HG02852 (cell line): Measurements from ENCODE around the gene CNTNAP2.

Experiments used
- ATAC-seq: cut with Tn5 transposase; IDR thresholded peaks from one replicate; pipeline ENCODE4 v1.9.1; 2021; ENCODE audit warnings: mild to moderate bottlenecking, moderate library complexity; ENCODE audit not compliant: unreplicated experiment

Gene CNTNAP2

DNA sequence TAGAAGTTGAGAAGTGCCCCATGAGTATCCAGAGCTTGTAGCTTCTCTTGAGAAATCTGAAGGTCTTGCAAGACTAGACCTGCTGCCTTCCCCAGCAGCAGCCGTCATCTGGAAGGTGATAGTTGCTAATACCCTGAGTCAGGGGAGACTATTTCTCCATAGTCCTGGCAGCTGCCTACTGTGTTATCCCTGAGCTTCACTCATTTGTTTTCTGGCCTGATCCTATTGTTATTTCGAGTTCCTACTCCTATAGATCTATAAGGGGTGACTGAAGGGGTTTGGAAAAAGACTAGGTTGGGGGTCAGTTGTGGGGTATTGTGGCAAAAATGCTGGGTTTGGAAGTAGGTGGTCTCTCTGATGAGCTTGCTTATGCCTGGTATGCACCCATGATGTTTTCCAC, 297.8 kb downstream of the CNTNAP2 start:
- no peak for ATAC-seq

DNA sequence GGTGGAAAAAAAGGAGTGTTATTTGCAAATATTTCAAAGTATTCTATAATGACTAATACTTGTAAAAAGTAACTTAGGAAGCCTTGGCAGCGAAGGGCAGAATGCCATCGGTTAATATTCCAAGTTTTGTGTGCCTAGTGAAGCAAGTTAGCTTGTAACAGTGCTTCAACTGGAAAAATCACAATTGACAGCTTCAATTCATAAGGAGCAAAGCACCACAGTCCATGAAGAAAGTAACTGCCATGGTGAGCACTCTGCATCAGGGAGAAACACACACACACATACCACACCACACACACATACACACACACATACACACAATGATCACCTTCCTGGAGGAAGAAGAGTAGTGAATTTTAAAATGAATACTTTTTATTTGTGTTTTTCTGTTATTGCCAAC, 298.3 kb downstream of the CNTNAP2 start:
- no peak for ATAC-seq

DNA sequence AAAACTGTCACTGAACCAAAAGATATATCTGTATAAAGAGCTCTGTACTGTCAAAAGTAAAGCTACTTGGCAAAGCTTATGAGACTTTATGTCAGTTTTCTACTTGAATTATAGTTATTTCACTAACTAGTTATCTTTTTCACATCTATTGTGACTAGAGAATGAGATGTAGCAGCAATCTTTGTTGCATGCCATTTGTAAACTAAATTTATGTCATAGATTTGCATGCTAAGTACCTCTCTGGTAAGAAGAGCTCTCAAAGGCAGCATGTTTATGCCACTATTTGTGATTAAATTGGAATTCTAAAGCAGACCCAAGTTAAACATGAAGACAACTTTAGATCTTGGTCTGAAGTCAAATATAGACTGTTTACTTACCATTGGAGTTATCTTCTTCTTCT, 300.6 kb downstream of the CNTNAP2 start:
- ATAC-seq: no peak

GRCh38 chr7:146423446-146423845, 306.8 kb downstream of the CNTNAP2 start:
- ATAC-seq: no peak

- no peak for ATAC-seq
Measured at GRCh38 chr7:146424084-146424483, 307.5 kb downstream of the CNTNAP2 start.

GRCh38 chr7:146433501-146433900, 316.9 kb downstream of the CNTNAP2 start:
- no peak for ATAC-seq

GRCh38 chr7:146443102-146443501, 326.5 kb downstream of the CNTNAP2 start:
- no peak for ATAC-seq

DNA sequence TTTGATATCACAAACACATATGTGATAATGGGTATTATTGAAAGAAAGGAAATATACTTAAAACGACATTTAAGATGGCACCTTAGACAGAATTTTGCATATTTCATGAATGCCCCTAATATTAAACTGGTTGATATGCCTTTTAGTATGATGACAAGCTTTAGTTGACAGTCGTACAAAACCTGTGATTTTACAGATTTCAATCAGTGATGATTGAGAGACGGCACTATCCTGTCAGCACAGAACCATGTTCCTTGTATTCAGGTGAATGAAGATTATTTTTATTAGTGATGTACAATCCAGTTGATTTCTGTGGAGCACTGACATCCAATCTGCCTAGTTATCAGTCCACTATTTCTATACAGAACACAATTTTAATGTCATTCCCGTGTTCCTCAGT, 333.0 kb downstream of the CNTNAP2 start:
- no peak for ATAC-seq

DNA sequence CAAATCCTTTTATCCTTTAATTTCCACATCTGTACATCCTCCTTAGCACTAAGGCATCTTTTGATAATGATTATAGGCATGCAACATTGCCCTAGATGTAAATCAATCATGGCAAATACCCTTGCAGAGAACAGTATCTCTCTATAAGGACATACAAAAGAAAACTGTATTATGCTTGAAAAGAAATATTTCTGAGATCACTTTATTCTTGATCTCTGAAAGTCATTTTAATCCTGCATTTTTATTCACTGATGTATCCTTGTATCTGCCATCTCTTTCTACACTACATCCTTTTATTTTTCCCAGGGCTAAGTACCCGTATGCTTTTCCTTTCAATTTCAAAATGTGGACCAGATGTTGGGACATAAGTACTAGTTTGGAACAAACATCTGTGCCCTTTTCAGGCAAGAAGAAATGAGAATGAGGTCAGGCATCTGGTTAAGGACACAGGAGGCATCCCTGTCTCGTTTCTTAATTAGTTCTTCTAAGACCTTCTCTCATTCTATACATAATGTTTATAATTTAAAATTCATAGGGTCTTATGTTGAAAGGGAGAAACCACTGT, 338.6 kb downstream of the CNTNAP2 start:
- ATAC-seq: no peak

DNA sequence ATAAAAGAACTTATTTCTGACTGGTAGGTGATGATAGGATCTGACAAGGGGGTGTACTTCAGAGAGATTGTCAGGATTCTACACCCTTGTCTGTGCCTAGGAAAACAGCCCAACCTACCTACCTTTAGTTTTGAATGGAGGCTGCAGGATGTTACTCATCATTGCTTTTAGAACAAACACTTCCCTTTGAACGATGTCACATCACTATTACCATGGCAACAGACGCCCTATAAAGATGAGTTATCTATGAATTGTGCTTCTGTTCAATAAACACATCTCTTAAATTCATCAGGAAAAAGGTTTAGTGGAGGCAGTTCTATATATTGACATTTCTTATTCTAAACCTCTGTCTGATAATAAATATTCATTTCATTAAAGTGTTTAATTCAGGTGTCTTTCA, 362.4 kb downstream of the CNTNAP2 start:
- ATAC-seq: no peak

GRCh38 chr7:146486519-146486918, 369.9 kb downstream of the CNTNAP2 start:
- ATAC-seq: no peak

- ATAC-seq: no peak
Measured at GRCh38 chr7:146492017-146492416, 375.4 kb downstream of the CNTNAP2 start.

DNA sequence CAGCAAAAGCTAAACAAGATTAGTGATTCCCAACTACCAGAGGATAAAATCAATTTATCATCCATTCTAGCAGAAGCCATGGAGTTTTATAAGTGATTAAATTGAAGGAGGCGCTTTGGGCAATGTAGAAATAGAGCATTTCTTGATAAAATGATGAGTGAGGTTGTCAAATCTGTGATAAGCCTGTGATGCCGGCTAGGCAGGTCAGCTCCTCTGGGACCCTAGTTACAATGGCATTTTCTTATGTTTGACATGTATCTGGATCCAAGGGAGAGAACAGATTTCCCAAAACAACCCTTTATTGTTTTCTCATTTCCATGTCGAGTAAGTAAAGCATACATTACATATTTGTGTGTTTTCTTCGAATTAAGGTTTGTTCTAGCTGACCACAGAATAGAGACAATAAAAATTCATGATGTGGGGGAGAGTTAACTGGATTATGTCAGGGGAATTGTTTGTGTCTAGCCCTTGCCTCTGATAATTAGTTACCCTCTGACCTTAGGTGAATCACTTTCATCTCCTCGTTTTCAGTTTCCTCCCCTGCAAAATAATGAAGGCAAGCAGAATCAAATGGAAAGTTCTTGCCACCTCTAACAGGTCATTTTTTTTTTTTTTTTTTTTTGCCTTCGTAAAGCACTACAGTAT, 378.5 kb downstream of the CNTNAP2 start:
- no peak for ATAC-seq

DNA sequence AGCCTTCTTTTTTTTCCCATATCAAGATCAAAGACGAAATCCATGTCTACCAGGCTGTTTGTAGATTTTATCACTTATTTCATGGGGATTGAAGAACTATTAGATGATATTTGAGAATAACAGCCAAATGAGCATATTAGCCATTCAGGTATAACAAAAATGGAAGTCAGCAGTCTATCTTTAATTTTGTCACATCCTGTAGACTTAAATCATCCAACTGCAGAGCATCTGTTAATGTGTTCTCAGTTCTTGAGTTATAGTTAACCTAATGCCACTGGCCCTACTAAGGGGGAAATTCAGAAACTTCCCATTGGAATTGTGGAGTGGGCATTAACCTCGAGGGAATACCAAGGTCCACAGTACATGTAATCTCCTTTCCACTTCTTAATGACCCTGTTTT, 380.1 kb downstream of the CNTNAP2 start:
- ATAC-seq: no peak

- ATAC-seq: no peak
Measured at GRCh38 chr7:146499970-146500369, 383.4 kb downstream of the CNTNAP2 start.

DNA sequence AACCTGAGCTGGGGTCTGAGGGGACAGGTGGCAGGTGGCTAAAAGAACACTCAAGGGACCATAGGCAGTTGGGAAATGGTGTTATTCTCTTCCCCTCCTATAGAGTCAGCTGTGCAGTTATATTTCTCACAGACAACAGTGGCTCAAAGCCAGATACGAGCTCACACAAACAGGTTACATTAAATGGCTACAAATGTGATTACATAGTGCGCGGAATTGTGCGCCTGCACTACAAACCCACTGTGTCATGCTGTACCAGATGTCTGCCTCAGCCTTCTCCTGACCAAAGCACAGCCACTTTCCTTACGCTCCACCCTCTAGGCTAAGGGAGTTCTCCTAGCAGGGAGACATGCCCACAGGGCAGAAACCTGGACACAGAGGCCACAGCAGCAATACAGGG, 387.2 kb downstream of the CNTNAP2 start:
- ATAC-seq: no peak

DNA sequence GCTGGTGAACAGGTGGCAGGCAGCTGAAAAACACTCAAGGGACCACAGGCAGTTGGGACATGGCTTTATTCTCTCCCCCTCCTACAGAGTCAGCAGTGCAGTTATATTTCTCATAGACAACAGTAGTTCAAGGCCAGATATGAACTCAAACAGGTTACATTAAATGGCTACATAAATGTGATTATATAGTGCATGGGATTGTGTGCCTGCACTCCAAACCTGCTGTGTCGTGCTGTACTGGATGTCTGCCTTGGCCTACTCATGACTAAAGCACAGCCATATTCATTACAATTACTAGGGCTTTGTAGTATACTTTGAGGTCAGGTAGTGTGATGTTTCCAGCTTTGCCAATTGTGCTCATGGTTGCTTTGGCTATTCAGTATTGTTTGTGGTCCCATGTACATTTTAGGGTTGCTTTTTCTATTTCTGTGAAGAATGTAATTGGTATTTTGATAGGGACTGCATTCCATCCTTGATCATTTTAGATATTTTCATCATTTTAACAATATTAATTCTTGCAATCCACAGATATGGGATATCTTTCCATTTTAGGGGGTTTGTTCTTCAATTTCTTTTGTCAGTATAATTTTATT, 393.6 kb downstream of the CNTNAP2 start:
- no peak for ATAC-seq

DNA sequence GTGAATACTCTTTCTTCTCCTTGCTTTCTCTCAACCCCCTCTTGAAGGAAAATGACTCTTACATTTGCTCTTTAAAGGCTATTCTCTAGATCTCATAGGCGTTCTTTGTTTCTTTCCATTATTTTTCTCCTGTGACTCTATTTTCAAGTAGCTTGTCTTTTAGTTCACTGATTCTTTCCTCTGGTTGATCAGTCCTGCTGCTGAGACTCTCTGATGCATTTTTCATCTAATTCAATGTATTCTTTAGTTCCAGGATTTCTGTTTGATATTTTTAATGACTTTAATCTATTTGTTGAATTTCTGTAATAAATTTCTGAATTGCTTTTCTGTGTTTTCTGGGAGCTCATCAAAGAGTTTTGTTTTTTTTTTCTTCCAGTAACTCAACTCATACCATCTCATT, 397.7 kb downstream of the CNTNAP2 start:
- ATAC-seq: no peak

- no peak for ATAC-seq
Measured at GRCh38 chr7:146528581-146528980, 412.0 kb downstream of the CNTNAP2 start.

GRCh38 chr7:146539836-146540235, 423.2 kb downstream of the CNTNAP2 start:
- no peak for ATAC-seq

DNA sequence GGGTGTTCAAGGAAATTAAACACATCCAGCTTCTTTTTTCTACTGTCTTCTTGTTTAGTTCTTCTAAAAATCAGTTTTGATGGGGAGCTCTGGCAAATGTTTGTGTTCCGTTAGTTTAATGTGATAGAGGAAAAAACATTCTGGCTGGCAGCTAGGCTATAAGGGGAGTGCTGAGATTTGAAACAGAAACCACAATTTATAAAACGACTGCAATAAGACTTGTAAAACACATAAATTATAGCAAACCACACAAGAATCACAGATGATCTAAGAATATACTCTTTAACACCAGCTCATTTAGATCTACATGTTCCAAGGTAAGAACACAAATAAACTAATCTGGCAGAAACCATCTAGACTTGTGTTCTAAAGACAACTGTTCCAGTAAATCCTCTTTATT, 425.5 kb downstream of the CNTNAP2 start:
- ATAC-seq: no peak

- ATAC-seq: no peak
Measured at GRCh38 chr7:146544748-146545147, 428.1 kb downstream of the CNTNAP2 start.

- no peak for ATAC-seq
Measured at GRCh38 chr7:146548816-146549215, 432.2 kb downstream of the CNTNAP2 start.
